ENCODE results near the gene TMEM132D. TPM values are rescaled to one million over a fixed set of nuclear protein-coding genes. Genes with fewer than 3 reads are reported as not detected.

Gene TMEM132D
- total and polyA plus RNA-seq, 2 experiments from 2014 or later, result 2.0 to 2.4 TPM

DNA sequence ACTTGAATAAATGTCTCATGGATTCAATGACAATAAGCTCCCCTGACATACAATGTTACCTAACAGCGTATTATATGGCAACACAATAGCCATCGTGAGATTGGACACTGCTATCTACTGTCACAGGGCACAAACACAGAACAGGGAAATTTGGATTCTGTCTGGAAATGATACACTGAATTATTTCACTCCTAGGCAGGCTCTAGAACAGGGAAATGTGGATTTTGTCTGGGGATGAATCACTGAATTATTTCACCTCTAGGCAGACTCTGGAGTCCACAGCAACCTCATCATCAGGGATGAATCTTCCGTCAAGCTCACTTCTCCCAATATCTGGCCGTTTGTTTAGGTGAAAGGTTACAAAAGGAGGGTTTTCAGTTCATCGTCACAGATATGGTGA, 288.8 kb downstream of the TMEM132D start:
- H3K9me2 ChIP-seq (replicated peaks; ENCODE audit: insufficient read depth), result no peaks in the 10 kb centered on the region
- no peak for DNase-seq (ENCODE audit: low spot score)
- no peaks in the 10 kb centered on the region for H3K79me2 ChIP-seq
- no peaks in the 10 kb centered on the region for H3K27me3 ChIP-seq
- H3K4me3 ChIP-seq, result no peak overlapping the region
- no peaks in the 10 kb centered on the region for H4K20me1 ChIP-seq (ENCODE audit: insufficient read depth, poor library complexity, severe bottlenecking)
- no peak for TF ChIP-seq EZH2 (IDR thresholded peaks at IDR 0.05; ENCODE audit: borderline replicate concordance)
- TF ChIP-seq EZH2phosphoT487 (IDR thresholded peaks at IDR 0.05; ENCODE audit: low read depth, severe bottlenecking, unreplicated experiment), result no peak
- TF ChIP-seq, protein P1, sequence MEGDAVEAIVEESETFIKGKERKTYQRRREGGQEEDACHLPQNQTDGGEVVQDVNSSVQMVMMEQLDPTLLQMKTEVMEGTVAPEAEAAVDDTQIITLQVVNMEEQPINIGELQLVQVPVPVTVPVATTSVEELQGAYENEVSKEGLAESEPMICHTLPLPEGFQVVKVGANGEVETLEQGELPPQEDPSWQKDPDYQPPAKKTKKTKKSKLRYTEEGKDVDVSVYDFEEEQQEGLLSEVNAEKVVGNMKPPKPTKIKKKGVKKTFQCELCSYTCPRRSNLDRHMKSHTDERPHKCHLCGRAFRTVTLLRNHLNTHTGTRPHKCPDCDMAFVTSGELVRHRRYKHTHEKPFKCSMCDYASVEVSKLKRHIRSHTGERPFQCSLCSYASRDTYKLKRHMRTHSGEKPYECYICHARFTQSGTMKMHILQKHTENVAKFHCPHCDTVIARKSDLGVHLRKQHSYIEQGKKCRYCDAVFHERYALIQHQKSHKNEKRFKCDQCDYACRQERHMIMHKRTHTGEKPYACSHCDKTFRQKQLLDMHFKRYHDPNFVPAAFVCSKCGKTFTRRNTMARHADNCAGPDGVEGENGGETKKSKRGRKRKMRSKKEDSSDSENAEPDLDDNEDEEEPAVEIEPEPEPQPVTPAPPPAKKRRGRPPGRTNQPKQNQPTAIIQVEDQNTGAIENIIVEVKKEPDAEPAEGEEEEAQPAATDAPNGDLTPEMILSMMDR (IDR thresholded peaks at IDR 0.05; ENCODE audit: poor library complexity), result no peak
- no peak overlapping the region for H2AFZ ChIP-seq
- H3K4me2 ChIP-seq, result peak overlapping the region; percentile 20
- H3K4me1 ChIP-seq (ENCODE audit: insufficient read depth), result peaks cover 17% of the 10 kb centered on the region
- H3K27ac ChIP-seq, result no peak overlapping the region
- H3K9me3 ChIP-seq (ENCODE audit: low read depth), result no peaks in the 10 kb centered on the region
- no peaks in the 10 kb centered on the region for H3K36me3 ChIP-seq (replicated peaks; ENCODE audit: insufficient read depth, low read depth)
- 75% methylated on average over 5 of the region's 5 CpGs for WGBS (ENCODE audit: low lambda C conversion rate, missing lambda C conversion rate)

DNA sequence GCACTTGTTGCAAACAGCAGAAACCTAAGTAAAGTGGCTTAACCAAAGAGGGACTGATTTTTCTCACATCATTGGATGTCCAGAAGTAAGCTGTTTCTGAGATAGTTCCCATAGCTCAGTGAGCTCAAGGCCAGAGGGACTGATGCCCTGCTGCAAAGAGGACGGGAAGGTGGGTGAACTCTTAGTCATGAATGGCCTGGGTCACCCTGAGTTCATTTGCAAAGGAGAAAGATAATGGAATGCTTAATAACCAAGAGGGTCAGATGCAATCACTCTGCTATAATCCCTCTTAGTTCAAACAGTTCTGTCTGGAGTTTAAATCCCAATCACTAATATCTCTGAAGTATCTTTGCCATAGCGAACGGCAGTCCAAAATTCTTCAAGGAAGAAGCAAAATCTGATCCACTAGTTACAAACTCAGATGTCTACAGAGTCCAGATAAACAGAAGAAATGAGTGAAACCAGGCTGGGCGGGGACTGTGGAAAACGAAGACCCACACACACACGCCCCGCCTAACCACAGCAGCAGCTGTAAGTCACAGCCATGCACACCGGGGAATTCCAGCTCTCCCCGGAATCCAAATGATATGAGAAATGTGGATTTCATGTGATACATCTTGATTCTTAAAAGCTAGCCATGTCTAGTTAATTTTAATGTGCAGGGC, 289.5 kb downstream of the TMEM132D start:
- H3K4me1 ChIP-seq (ENCODE audit: insufficient read depth), result peaks cover 17% of the 10 kb centered on the region
- H3K27ac ChIP-seq, result no peak overlapping the region
- peak overlapping the region; percentile 20 for H3K4me2 ChIP-seq
- H3K36me3 ChIP-seq (replicated peaks; ENCODE audit: insufficient read depth, low read depth), result no peaks in the 10 kb centered on the region
- 39% methylated on average over 9 of the region's 9 CpGs for WGBS (ENCODE audit: low lambda C conversion rate, missing lambda C conversion rate)
- H3K4me3 ChIP-seq, result no peak overlapping the region
- no peaks in the 10 kb centered on the region for H3K9me3 ChIP-seq (ENCODE audit: low read depth)
- DNase-seq (ENCODE audit: low spot score), result peak; percentile 22
- H3K79me2 ChIP-seq, result no peaks in the 10 kb centered on the region
- no peaks in the 10 kb centered on the region for H3K27me3 ChIP-seq
- TF ChIP-seq EZH2 (IDR thresholded peaks at IDR 0.05; ENCODE audit: borderline replicate concordance) (no peak), EZH2phosphoT487 (IDR thresholded peaks at IDR 0.05; ENCODE audit: low read depth, severe bottlenecking, unreplicated experiment) (no peak)
- TF ChIP-seq, protein P1 (IDR thresholded peaks at IDR 0.05; ENCODE audit: poor library complexity), result no peak
- H4K20me1 ChIP-seq (ENCODE audit: insufficient read depth, poor library complexity, severe bottlenecking), result no peaks in the 10 kb centered on the region
- no peaks in the 10 kb centered on the region for H3K9me2 ChIP-seq (replicated peaks; ENCODE audit: insufficient read depth)
- H2AFZ ChIP-seq, result no peak overlapping the region

GRCh38 chr12:129613314-129613713, 290.5 kb downstream of the TMEM132D start:
- H3K9me3 ChIP-seq (ENCODE audit: low read depth), result no peaks in the 10 kb centered on the region
- no peaks in the 10 kb centered on the region for H3K27me3 ChIP-seq
- no peak overlapping the region for H3K4me2 ChIP-seq
- H2AFZ ChIP-seq, result no peak overlapping the region
- peaks cover 17% of the 10 kb centered on the region for H3K4me1 ChIP-seq (ENCODE audit: insufficient read depth)
- WGBS (ENCODE audit: low lambda C conversion rate, missing lambda C conversion rate), result 75% methylated on average over 9 of the region's 9 CpGs
- no peaks in the 10 kb centered on the region for H3K9me2 ChIP-seq (replicated peaks; ENCODE audit: insufficient read depth)
- H3K79me2 ChIP-seq, result no peaks in the 10 kb centered on the region
- no peaks in the 10 kb centered on the region for H3K36me3 ChIP-seq (replicated peaks; ENCODE audit: insufficient read depth, low read depth)
- TF ChIP-seq EZH2phosphoT487 (IDR thresholded peaks at IDR 0.05; ENCODE audit: low read depth, severe bottlenecking, unreplicated experiment), result no peak
- TF ChIP-seq, protein P1 (IDR thresholded peaks at IDR 0.05; ENCODE audit: poor library complexity), result no peak
- no peak for TF ChIP-seq EZH2 (IDR thresholded peaks at IDR 0.05; ENCODE audit: borderline replicate concordance)
- no peak overlapping the region for H3K4me3 ChIP-seq
- no peak for DNase-seq (ENCODE audit: low spot score)
- no peak overlapping the region for H3K27ac ChIP-seq
- H4K20me1 ChIP-seq (ENCODE audit: insufficient read depth, poor library complexity, severe bottlenecking), result no peaks in the 10 kb centered on the region
